GM12878 (cell line): ENCODE measurements around the gene UBE2O. TPM values are rescaled to one million over a fixed set of nuclear protein-coding genes. Genes with fewer than 3 reads are reported as not detected.

ENCODE experiments used
- ATAC-seq: fragments of 200-7000 bp; cut with Tn5 transposase; 3 replicates; pipeline ENCODE4 v1.9.1; 2020; ENCODE audit warnings: mild to moderate bottlenecking, moderate library complexity
- BruUV-seq: library from RNA; stranded (reverse); fragments of 400-500 nt; replicated peaks from 2 replicates; lab custom pipeline; 2021; lab: Mats Ljungman, UMichigan
- CTCF ChIA-PET: fragments of 300-600 bp; sonication (Branson Sonifier 250); formaldehyde crosslinking; extraction: SDS; loops from one replicate; lab custom pipeline; 2021; ENCODE audit warnings: inconsistent platforms; lab: Yijun Ruan, JAX
- POLR2A ChIA-PET: fragments of 350-600 bp; formaldehyde crosslinking; extraction: SDS; loops from one replicate; lab custom pipeline; 2021; ENCODE audit warnings: inconsistent platforms; lab: Charles Lee
- RAD21 ChIA-PET: fragments of 300-600 bp; sonication (Branson Sonifier 250); formaldehyde crosslinking; loops from one replicate; lab custom pipeline; 2023; ENCODE audit warnings: antibody characterized with exemption; ENCODE audit not compliant: unreplicated experiment; lab: Charles Lee
- SMC1A ChIA-PET: fragments of 300-600 bp; sonication (Branson Sonifier 250); formaldehyde crosslinking; loops from one replicate; lab custom pipeline; 2023; ENCODE audit not compliant: unreplicated experiment, uncharacterized antibody; lab: Charles Lee
- DNase-seq: peaks from one replicate; pipeline ENCODE4 v3.0.0-alpha.2; 2011; ENCODE audit warnings: low read depth, low spot score
- FAIRE-seq: peaks from 3 replicates; lab custom pipeline; 2011; peaks lifted over from hg19 to GRCh38; lab: Jason Lieb, UNC
- H2AFZ ChIP-seq: 2 replicates; pipeline ENCODE4 v1.6.0; 2011; ENCODE audit warnings: low read depth, low read length, control low read depth; ENCODE audit not compliant: control insufficient read depth
- H3K27ac ChIP-seq: 2 replicates; pipeline ENCODE4 v1.5.1; 2011; ENCODE audit warnings: control low read depth; ENCODE audit not compliant: control insufficient read depth, insufficient read depth
- H3K27me3 ChIP-seq, 2 experiments: replicated peaks in 1 of 2; 2 replicates each; pipeline versions ENCODE4 v1.6.0 to v1.6.1; 2011; ENCODE audit warnings: low read length in 1 of 2; ENCODE audit not compliant: control insufficient read depth in 2 of 2, insufficient read depth in 2 of 2
- H3K36me3 ChIP-seq, 2 experiments: 2 replicates each; pipeline ENCODE4 v1.5.1; 2011; ENCODE audit warnings: low read length in 1 of 2; ENCODE audit not compliant: control insufficient read depth in 2 of 2, insufficient read depth in 2 of 2
- H3K4me1 ChIP-seq: 2 replicates; pipeline ENCODE4 v1.6.1; 2011; ENCODE audit warnings: mild to moderate bottlenecking, low read length, moderate library complexity, mixed read lengths; ENCODE audit not compliant: control insufficient read depth, insufficient read depth
- H3K4me2 ChIP-seq: 2 replicates; pipeline ENCODE4 v1.6.0; 2011; ENCODE audit warnings: control low read depth; ENCODE audit not compliant: control insufficient read depth, insufficient read depth
- H3K4me3 ChIP-seq: fragments of 200-600 bp; sonication (generic); 2 replicates; pipeline ENCODE4 v1.5.1; 2016
- H3K79me2 ChIP-seq: 2 replicates; pipeline ENCODE4 v1.6.0; 2011; ENCODE audit warnings: low read length; ENCODE audit not compliant: control insufficient read depth, insufficient read depth
- H3K9ac ChIP-seq: 2 replicates; pipeline ENCODE4 v1.8.0; 2011; ENCODE audit warnings: low read length, control low read depth, mixed read lengths; ENCODE audit not compliant: control insufficient read depth, insufficient read depth
- H3K9me3 ChIP-seq: replicated peaks from 3 replicates; pipeline ENCODE4 v1.5.1; 2011; ENCODE audit warnings: mild to moderate bottlenecking, low read length; ENCODE audit not compliant: control insufficient read depth, insufficient read depth
- H4K20me1 ChIP-seq: 2 replicates; pipeline ENCODE4 v1.6.0; 2011; ENCODE audit not compliant: control insufficient read depth, insufficient read depth
- BHLHE40 ChIP-seq, 2 experiments: fragments of 450-650 bp in 1 of 2; IDR thresholded peaks; 2 replicates each; pipeline ENCODE4 v1.6.1; 2011 to 2017; ENCODE audit warnings: low read depth in 2 of 2, borderline replicate concordance in 1 of 2, improper control_type of control experiment in 1 of 2, low read length in 1 of 2, mild to moderate bottlenecking in 1 of 2
- CREM ChIP-seq: IDR thresholded peaks from 2 replicates; pipeline ENCODE4 v1.6.1; 2014; ENCODE audit warnings: antibody characterized with exemption, low read depth
- EED ChIP-seq: sonication (generic); IDR thresholded peaks from 2 replicates; pipeline ENCODE4 v1.6.1; 2016; ENCODE audit warnings: antibody characterized with exemption, low read depth
- IKZF1 ChIP-seq: fragments of 450-650 bp; conservative IDR thresholded peaks from 2 replicates; pipeline ENCODE4 v1.6.1; 2017; ENCODE audit warnings: antibody characterized with exemption, mild to moderate bottlenecking
- IKZF2 ChIP-seq, 2 experiments: fragments of 450-650 bp; IDR thresholded peaks; 2 replicates each; pipeline ENCODE4 v1.6.1; 2017; ENCODE audit warnings: mild to moderate bottlenecking in 2 of 2, moderate library complexity in 2 of 2
- MTA2 ChIP-seq: fragments of 450-650 bp; IDR thresholded peaks from 2 replicates; pipeline ENCODE4 v1.6.1; 2016; ENCODE audit warnings: low read depth, mild to moderate bottlenecking, moderate library complexity
- SPI1 ChIP-seq: IDR thresholded peaks from 2 replicates; pipeline ENCODE4 v1.6.1; 2011; ENCODE audit warnings: low read depth, mild to moderate bottlenecking, low read length, moderate library complexity, borderline replicate concordance; ENCODE audit not compliant: insufficient read depth
- ZNF687 ChIP-seq: fragments of 450-650 bp; IDR thresholded peaks from 2 replicates; pipeline ENCODE4 v1.6.1; 2017; ENCODE audit warnings: mild to moderate bottlenecking, moderate library complexity
- WGBS: methylation state at CpG from one replicate; pipeline ENCODE4 v1.1.6; 2016; ENCODE audit warnings: low lambda C conversion rate; ENCODE audit not compliant: insufficient replicate concordance, insufficient coverage; ENCODE audit errors: missing lambda C conversion rate; 5-methylcytosine and 5-hydroxymethylcytosine counted together
- in situ Hi-C: fragments of 300-500 bp; cut with MboI; formaldehyde crosslinking; loops from 9 replicates; pipeline ENCODE4 v1.14.3; 2018; ENCODE audit warnings: mixed read lengths
- intact Hi-C: fragments of 100-400 bp; cut with micrococcal nuclease; formaldehyde crosslinking; loops from one replicate; pipeline ENCODE4 v1.14.2; 2022; ENCODE audit not compliant: unreplicated experiment
- polyA plus RNA-seq, 11 experiments: library from polyadenylated mRNA; depleted of rRNA in 4 of 11; unstranded in 6 of 11; stranded (reverse) in 5 of 11; fragments of >200 nt; fragmentation: Nextera tagmentation in 4 of 11; fragmentation: Illumina TruSeq in 1 of 11; extraction: Ambion mirVana in 4 of 11; extraction: Trizol in 1 of 11; gene quantifications; 1 replicate in 1 of 11; 2 replicates in 10 of 11; pipeline versions ENCODE4 v1.2.1 to v1.2.3, GENCODE V29; 2011 to 2016; ENCODE audit warnings: inconsistent platforms in 2 of 11, missing spikeins in 2 of 11, low read depth in 1 of 11
- total RNA-seq, 4 experiments: library from RNA; depleted of rRNA in 3 of 4; stranded (reverse); fragments of >200 nt in 3 of 4; fragmentation: Illumina TruSeq in 1 of 4; extraction: Trizol in 1 of 4; gene quantifications; 2 replicates each; pipeline versions ENCODE4 v1.2.1 to v1.2.3, GENCODE V29; 2013 to 2021
- TF ChIP-seq, protein P1 (sequence below): IDR thresholded peaks from 2 replicates; pipeline ENCODE4 v1.6.1; 2011; ENCODE audit warnings: low read depth, mild to moderate bottlenecking, low read length, moderate library complexity, borderline replicate concordance; ENCODE audit errors: extremely low read depth
- TF ChIP-seq, protein P2 (sequence below): fragments of 450-650 bp; IDR thresholded peaks from 2 replicates; pipeline ENCODE4 v1.6.1; 2017; ENCODE audit warnings: low read depth, mild to moderate bottlenecking, moderate library complexity

Gene UBE2O
- total and polyA plus RNA-seq, 10 of the 15 experiments (the other 5 are each of a cell fraction or from before 2014, with no cell fraction given) = 2.1 to 39.0 (median 14.1) TPM

DNA sequence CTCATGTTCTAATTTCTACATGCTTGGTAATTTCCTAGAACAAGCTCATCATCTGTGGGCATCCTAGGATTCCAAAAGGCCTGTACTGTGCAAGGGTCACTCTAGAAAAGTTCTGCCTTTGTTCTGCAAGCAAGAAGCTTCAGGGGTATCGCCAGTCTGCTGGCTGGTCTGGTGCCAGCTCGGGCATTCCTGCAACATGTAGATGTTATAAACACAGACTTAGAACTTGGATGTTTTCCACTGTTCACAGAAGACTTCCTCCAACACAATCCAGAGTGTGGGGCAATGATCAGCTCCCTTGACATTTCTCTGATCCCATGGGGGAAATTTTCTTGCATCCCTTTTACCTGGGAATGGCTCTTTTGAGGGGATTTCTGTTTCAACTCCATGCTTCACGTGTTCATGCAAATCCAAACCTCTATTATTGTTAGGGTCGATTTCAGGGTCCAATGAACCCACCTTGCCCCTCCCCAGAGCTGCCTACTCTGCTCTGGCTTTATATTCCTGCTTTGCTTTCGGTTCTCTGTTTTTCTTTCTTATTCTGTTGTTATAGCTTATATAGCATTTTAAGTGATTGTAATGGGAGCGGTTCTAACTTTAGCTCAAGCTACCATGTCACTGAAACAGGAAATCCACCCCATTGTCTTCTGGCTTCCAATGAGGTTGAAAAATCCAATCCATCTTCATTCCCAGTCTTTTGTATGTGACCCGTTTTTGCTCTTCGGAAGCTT, 25.3 kb downstream of the UBE2O start:
- TF ChIP-seq MTA2 (0 out of 2 replicates have a peak, but pooled peaks have one; percentile 22), IKZF2 (IDR thresholded peaks at IDR 0.05) (peak; percentile 64 to 68; a peak in 3 of 4 replicates), ZNF687 (no peak), SPI1 (0 out of 2 replicates have a peak, but pooled peaks have one; percentile 9), BHLHE40 (IDR thresholded peaks at IDR 0.05; ENCODE audit: borderline replicate concordance in 1 of 2, low read depth in 2 of 2, low read length in 1 of 2) (peak; percentile 83), IKZF1 (0 out of 2 replicates have a peak, but pooled peaks have one; percentile 29), EED (peak; percentile 61), CREM (no peak)
- TF ChIP-seq, protein P1, sequence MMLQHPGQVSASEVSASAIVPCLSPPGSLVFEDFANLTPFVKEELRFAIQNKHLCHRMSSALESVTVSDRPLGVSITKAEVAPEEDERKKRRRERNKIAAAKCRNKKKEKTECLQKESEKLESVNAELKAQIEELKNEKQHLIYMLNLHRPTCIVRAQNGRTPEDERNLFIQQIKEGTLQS = no peak
- TF ChIP-seq, protein P2, sequence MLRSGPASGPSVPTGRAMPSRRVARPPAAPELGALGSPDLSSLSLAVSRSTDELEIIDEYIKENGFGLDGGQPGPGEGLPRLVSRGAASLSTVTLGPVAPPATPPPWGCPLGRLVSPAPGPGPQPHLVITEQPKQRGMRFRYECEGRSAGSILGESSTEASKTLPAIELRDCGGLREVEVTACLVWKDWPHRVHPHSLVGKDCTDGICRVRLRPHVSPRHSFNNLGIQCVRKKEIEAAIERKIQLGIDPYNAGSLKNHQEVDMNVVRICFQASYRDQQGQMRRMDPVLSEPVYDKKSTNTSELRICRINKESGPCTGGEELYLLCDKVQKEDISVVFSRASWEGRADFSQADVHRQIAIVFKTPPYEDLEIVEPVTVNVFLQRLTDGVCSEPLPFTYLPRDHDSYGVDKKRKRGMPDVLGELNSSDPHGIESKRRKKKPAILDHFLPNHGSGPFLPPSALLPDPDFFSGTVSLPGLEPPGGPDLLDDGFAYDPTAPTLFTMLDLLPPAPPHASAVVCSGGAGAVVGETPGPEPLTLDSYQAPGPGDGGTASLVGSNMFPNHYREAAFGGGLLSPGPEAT = 0 out of 2 replicates have a peak, but pooled peaks have one; percentile 26
- no peak overlapping the region for H3K4me3 ChIP-seq
- in situ Hi-C loops = no loop called here
- H3K27ac ChIP-seq = peak overlapping the region; percentile 4; the same call in 1 of the 2 replicates
- POLR2A ChIA-PET = interaction anchor here (0.6 to 1.5 kb wide), 5 partner anchors 14 to 327 kb away, joined by 3 to 4 read pairs (median 3); no protein-coding TSS in a partner anchor
- no TSS peak for BruUV-seq
- H3K36me3 ChIP-seq = peaks cover 1 to 3% of the 10 kb centered on the region in 2 experiments; a peak in 1 of 4 replicates
- SMC1A ChIA-PET = interaction anchor here (0.6 to 2.9 kb wide), 12 partner anchors 16 to 181 kb away, joined by 3 to 9 read pairs (median 5); partner anchors contain the start of gene UBE2O
- peaks cover 24% of the 10 kb centered on the region for H3K4me1 ChIP-seq
- DNase-seq (no peak), ATAC-seq (peak; percentile 86), FAIRE-seq (no peak)
- CTCF ChIA-PET = interaction anchor here (0.7 to 3.4 kb wide), 12 partner anchors 13 to 197 kb away, joined by 3 to 20 read pairs (median 5); no protein-coding TSS in a partner anchor
- under 1% methylated on average over 8 of the region's 8 CpGs for WGBS
- H4K20me1 ChIP-seq = no peaks in the 10 kb centered on the region; the same call in 1 of the 2 replicates
- no peaks in the 10 kb centered on the region for H3K9me3 ChIP-seq
- RAD21 ChIA-PET = interaction anchor here (0.9 to 1.5 kb wide), 5 partner anchors 31 to 79 kb away, joined by 3 to 7 read pairs (median 3); partner anchors contain the start of gene AANAT
- no peak overlapping the region for H3K9ac ChIP-seq
- no peak overlapping the region for H2AFZ ChIP-seq
- peak overlapping the region; percentile 38 for H3K4me2 ChIP-seq
- H3K79me2 ChIP-seq = peaks cover 26% of the 10 kb centered on the region
- intact Hi-C loops = no loop called here
- H3K27me3 ChIP-seq = no peaks in the 10 kb centered on the region
